Astrocyte of the spinal cord (primary cell): Measurements from ENCODE around the gene ZNF304.
"Not testable (repeated sequence)": the region's sequence is repeated elsewhere in the genome, so short reads cannot be mapped to it uniquely, and the experiment has no call there.

Source experiments
- DNase-seq: peaks from one replicate; pipeline ENCODE4 v3.0.0; 2011; ENCODE audit warnings: low read depth, low spot score
- H3K4me3 ChIP-seq: 2 replicates; pipeline ENCODE4 v1.5.1; 2011; ENCODE audit warnings: low read depth, mild to moderate bottlenecking, low read length, moderate library complexity
- in situ Hi-C: cut with HindIII; loops from 2 replicates; pipeline ENCODE4 v1.10.0; 2017; ENCODE audit warnings: low sequenced_read_pairs
- TF ChIP-seq, protein P1 (sequence below): IDR thresholded peaks from 2 replicates; pipeline ENCODE4 v1.5.1; 2012; ENCODE audit warnings: low read depth, mild to moderate bottlenecking, low read length, inconsistent platforms

Gene ZNF304

DNA sequence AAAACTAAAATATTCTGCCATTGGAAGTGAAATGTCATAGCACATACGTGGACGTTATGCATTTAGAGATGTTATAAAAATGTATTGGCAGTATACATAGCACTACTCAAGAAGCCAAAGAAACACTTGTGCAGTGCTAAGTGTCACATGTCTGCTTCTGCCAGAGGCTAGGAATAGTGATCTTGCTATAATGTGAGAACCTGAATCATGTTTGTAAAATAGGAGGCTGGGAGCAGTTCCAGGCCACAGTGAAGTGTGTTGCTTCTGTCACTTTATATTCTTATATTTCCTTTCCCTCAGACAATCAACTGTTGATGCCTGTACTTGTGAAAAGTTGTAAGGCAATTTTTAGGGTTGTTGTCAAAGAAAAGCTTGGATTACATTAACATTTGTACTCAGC, 15.7 kb downstream of the ZNF304 start:
- in situ Hi-C loops = no loop called here
- H3K4me3 ChIP-seq = no peak overlapping the region
- no peak for DNase-seq
- TF ChIP-seq, protein P1, sequence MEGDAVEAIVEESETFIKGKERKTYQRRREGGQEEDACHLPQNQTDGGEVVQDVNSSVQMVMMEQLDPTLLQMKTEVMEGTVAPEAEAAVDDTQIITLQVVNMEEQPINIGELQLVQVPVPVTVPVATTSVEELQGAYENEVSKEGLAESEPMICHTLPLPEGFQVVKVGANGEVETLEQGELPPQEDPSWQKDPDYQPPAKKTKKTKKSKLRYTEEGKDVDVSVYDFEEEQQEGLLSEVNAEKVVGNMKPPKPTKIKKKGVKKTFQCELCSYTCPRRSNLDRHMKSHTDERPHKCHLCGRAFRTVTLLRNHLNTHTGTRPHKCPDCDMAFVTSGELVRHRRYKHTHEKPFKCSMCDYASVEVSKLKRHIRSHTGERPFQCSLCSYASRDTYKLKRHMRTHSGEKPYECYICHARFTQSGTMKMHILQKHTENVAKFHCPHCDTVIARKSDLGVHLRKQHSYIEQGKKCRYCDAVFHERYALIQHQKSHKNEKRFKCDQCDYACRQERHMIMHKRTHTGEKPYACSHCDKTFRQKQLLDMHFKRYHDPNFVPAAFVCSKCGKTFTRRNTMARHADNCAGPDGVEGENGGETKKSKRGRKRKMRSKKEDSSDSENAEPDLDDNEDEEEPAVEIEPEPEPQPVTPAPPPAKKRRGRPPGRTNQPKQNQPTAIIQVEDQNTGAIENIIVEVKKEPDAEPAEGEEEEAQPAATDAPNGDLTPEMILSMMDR = no peak

DNA sequence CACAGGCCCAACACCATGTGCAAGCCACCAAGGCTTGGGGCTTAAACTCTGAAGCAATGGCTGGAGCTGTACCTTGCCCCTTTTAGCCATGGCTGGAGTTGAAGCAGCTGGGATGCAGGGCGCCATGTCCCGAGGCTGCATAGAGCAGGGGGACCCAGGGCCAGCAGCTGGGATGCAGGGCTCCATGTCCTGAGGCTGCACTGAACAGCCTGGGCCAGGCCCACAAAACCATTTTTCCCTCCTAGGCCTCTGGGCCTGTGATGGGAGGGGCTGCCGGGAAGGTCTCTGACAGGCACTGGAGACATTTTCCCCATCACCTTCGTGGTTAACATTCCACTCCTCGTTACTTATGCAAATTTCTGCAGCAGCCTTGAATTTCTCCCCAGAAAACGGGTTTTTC, 23.1 kb downstream of the ZNF304 start:
- no peak for DNase-seq
- in situ Hi-C loops = no loop called here
- no peak overlapping the region for H3K4me3 ChIP-seq
- TF ChIP-seq, protein P1 = no peak

DNA sequence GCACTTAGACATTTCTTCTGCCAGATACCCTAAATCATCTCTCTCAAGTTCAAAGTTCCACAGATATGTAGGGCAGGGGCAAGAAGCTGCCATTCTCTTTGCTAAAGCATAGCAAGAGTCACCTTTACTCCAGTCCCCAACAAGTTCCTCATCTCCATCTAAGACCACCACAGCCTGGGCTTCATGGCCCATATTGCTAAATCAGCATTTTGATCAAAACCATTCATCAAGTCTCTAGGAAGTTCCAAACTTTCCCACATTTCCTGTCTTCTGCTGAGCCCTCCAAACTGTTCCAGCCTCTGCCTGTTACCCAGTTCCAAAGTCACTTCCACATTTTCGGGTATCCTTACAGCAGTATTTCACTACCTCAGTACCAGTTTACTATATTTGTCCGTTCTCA, 23.6 kb downstream of the ZNF304 start:
- in situ Hi-C loops, H3K4me3 ChIP-seq, DNase-seq: not testable (repeated sequence)

DNA sequence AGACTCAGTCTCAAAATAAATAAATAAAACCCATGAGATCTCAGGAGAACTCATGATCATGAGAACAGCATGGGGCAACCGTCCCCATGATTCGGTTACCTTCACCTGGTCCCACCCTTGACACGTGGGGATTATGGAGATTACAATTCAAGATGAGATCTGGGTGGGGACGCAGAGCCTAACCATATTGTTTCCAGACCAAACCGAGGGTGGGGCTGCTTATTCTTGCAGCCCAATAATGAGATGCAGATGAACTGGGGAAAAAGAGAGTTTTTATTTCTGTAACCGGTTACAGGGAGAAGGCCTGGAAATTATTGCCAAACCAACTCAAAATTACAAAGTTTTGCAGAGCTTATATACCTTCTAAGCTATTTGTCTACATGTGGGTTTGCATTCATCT, 25.1 kb downstream of the ZNF304 start:
- TF ChIP-seq, protein P1 = no peak
- in situ Hi-C loops = no loop called here
- H3K4me3 ChIP-seq = no peak overlapping the region
- DNase-seq = no peak

DNA sequence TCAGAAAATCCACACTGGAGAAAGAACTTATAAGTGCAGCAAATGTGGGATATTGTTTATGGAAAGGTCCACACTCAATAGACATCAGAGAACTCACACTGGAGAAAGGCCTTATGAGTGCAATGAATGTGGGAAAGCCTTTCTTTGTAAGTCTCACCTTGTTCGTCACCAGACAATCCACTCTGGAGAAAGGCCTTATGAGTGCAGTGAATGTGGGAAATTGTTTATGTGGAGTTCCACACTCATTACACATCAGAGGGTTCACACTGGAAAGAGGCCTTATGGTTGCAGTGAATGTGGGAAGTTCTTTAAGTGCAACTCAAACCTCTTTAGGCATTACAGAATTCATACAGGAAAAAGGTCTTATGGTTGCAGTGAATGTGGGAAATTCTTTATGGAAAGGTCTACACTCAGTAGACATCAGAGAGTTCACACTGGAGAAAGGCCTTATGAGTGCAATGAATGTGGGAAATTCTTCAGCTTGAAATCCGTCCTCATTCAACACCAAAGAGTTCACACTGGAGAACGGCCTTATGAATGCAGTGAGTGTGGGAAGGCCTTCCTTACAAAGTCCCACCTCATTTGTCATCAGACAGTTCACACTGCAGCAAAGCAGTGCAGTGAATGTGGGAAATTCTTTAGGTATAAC, 26.6 kb downstream of the ZNF304 start:
- in situ Hi-C loops = no loop called here
- H3K4me3 ChIP-seq = no peak overlapping the region
- TF ChIP-seq, protein P1 = no peak
- DNase-seq = no peak

DNA sequence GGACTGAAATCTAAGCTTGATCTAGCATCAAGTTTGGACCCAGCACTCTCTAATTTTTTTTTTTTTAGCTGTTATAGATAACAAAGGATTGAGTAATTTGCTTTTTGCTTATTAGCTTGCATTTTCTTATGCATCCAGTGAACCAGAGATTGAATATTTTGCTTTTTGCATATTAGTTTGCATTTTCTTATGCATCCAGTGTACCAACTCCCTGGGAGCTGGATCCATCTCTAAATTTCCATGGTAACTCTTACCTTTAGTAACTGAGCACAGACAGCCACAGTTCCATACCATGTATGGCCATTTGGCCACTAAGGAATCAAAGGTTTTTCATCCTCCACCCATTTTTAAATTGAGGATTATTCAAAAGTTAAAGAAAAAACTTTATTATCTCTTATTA, 29.9 kb downstream of the ZNF304 start:
- DNase-seq = no peak
- TF ChIP-seq, protein P1 = no peak
- H3K4me3 ChIP-seq = no peak overlapping the region
- in situ Hi-C loops = no loop called here

DNA sequence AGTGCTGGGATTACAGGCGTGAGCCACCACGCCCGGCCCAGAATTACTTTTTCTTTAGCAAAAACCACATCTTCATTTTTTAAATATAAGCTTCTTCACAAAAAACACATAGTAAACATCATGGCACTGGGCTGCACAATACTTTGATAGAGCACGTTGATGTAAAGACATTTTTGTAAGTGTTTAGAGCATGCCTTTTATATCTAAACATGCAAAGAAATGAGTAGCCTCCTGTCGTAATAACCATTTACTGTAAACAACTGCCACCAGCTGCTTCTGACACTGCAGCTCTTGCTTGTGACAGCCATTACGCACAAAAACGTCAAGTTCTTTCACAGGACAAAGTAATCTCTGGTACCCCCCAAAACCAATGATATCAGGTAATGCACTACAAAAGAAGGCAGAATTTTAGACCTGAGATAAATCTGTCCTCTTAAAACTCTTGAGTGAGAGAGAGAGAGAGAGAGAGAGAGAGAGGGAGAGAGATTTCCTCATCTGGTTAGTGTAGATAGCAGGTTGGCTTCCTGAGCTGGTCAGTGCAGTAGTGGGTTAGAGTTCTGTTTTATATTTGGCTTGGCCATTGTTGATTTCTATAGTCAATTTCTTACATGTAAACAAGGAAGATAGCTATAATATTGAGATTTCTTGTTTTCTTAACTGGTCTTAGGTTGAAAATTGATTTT, 31.9 kb downstream of the ZNF304 start:
- DNase-seq = no peak
- in situ Hi-C loops = no loop called here
- TF ChIP-seq, protein P1 = no peak
- H3K4me3 ChIP-seq = no peak overlapping the region
